SW 1271 (cell line): ENCODE data around the gene LCN1.
A peak's percentile ranks its signal among the peaks of the same experiment; 100 is the strongest.
"Not testable (repeated sequence)": the region's sequence is repeated elsewhere in the genome, so short reads cannot be mapped to it uniquely, and the experiment has no call there.

Experiments
- DNase-seq, 2 experiments: peaks; one replicate each; lab custom pipeline; 2025; lab: John Stamatoyannopoulos, UW

The LCN1 gene

DNA sequence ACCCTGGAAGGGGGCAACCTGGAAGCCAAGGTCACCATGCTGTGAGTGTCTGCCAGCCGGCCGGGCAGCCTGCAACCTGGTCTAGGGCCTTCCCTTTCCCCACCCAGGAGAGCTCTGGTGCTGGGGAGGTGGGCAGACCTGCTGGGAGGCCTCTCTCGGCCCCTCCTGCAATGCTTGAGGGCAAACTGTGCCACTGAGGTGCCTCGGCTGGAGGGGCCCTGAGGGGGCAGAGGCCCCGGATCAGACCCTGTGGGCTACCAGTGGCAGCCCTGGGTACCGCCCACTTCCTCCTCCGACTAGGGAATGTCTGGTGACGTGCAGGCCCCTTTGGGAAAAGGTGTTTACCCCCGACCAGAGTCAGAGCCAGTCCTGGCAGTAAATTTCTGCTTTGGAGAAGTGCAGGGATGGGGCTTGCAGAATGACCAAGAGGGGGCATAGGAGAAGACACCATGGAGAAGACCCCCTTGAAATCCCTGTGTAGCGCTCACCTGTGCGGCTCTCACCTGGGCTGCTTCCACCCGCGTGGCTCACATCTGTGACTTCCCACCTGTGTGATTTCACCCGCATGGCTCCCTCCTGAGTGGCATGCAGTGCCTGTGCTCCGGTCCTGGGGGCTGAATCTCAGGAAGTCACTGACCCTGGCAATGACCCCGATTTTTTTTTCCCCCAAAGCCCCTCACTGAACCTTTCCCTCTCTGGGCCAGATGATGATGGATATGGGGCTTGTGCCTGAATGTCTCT, 1.1 kb downstream of the LCN1 start:
- DNase-seq, result no peak

DNA sequence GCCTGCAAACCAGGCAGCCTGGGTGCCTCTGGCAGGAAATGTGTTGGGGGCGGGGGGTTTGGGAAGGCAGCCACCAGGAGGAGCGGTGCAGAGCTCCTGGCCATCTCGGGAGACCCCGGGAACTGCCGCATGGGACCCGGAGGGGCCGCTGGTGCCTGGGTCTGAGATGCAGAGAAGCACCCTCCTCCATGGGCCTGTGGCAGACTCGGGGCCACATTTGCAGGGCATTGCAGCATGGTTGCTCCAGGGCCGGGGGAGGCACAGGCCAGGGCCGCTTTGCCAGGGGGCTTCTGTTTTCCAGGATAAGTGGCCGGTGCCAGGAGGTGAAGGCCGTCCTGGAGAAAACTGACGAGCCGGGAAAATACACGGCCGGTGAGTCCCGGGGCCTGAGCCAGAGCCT, 1.7 kb downstream of the LCN1 start:
- DNase-seq, result no peak

DNA sequence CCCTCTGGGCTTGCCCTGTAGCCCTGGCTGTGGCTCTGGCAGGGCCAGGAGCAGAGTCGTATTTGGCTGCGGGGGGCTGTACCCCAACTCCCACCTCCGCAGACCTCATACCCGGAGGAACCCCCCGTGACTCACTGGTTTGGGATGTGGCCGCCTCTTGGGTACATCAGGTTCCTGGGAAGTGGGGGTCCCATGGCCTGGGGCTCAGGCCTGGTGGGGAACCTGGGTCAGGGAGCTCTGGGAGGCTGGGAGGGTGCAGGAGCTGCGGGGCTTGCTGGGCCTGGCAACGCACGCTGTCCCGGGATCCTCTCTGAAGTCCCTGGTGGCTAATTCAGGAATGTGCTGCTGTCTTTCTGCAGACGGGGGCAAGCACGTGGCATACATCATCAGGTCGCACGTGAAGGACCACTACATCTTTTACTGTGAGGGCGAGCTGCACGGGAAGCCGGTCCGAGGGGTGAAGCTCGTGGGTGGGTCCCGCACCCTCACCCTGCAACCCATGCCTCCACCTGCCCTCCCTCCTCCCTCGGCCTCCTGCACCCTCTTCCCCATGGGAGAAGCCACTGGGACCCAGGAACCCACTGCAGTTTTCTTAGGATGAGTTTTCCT, 2.4 kb downstream of the LCN1 start:
- DNase-seq, result no peak

DNA sequence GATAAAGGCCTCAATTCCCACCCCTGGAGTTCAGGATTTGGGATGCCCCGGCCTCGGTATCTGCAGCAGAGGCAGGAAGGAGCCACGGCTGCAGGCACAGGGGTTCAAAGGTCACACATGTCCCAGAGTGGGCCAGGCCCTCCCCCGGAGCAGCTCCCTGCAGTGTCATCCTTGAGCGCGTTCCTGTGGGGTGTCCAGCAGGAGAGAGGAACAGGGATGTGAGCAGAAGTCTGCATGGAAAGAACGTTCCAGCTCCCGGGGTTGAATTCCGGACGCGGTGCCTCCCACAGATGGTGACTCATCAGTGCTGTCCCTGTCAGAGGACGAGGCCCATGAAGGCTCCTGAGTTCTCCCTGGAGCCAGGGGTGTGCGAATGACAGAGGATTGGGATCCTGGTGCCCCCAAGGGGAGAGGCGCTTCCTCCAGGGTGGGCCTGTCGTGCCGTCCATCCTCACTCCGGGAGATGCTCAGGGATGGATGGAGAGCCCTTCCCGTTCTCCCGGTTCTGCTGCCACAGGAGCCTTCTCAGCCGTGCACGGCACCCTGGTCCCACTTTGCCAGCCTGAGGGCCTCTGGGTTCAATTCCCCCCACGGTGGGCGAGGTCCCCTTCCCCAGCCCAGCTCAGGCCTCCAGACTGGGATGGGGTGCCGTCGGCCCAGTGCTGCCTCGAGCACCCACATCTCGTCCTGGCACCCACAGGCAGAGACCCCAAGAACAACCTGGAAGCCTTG, 3.1 kb downstream of the LCN1 start:
- DNase-seq, result no peak

DNA sequence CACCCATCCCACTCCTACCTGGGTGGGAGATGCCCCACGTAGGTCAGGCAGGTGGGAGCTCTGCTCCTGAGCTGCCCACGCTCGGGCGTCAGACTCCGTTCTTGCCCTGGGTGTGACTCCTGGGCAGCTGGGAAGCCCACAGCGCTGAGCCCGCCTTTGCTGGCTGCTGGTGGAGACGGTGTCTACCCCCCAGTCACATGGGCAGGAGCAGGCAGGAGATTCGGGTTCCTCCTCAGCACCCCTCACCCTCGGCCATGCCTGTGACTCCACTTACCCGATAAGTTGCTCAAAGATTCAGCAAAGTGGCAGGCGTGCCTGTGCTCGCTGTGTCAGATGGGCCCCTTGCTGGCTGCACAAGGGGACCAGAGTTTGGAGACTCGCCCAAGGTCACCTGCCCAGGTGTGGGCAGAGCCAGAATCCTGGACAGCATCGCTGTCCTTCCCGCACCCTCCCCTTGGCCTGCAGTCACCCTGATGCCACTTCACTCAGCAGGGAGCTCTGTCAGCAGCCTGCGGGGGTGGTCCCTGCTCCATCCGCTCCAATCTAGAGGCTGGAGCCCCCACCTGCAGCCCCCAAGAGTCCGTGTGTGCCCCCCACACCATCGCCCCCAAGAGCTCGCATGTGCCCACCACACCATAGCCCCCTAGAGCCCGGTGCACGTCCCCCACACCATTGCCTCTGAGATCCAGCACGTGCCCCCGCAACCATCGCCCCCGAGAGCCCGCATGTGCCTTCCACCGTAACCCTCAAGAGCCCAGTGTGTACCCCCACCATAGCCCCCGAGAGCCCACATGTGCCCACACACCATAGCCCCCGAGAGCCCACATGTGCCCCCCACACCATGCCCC, 4.2 kb downstream of the LCN1 start:
- no peak for DNase-seq

DNA sequence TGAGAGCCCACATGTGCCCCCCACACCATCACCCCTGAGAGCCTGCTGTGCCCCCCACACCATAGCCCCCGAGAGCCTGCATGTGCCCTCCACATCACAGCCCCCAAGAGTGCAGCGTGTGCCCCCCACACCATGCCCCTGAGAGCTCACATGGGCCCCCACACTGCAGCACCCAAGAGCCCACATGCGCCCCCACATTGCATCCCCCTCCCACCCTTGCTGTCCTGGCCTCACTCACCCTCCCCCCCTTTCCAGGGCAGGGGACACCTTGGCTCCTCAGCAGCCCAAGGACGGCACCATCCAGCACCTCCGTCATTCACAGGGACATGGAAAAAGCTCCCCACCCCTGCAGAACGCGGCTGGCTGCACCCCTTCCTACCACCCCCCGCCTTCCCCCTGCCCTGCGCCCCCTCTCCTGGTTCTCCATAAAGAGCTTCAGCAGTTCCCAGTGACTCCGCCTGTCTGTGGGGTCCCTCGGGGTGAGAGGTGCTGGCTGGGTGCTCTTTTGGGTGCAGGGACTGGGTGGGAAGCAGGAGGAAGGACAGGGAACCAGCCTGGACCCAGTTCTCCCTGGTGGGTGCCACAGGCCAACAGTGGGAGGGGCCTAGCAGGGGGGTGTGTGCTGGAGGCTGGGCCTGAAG, 5.0 kb downstream of the LCN1 start:
- no peak for DNase-seq

DNA sequence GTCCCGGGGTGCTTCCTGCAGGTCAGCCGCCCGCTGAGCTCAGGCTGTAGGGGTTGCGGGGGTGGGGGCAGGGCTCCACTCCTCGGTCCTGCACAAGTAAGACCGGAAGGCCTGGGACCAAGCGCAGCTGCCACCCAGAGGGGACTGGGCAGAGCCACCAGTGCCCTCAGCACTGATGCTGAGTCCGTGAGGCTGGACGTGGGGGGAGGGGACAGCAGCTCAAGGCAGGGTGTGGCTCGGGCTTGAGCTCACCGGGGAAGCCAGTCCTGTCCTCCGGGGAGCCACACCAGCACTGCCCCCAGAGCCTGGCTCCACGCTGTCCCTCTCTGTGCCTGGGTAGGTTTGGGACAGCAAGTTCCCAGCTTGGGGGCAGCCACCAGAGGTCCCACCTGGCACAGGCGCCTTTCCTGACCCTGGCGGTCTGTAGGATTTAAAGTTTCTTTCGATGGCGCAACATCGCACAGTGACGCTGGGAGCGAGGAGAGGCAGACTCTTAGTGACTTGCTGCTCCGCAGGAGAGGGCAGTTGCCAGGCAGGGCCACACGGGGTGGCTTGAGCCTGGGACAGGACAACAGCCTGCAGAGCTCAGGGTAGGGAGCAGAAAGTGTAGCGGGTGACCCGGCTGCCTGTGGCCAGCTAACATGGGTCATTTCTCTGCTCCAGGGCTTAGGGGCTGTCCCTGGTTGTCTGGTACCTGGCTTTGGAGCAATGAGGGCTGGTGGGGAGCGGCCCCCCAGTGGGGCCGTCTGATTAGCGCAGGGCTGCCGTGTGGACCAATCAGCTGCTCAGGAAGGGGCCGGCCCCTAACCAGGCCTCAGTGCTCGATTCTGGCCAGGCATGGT, 5.7 kb downstream of the LCN1 start:
- no peak for DNase-seq

DNA sequence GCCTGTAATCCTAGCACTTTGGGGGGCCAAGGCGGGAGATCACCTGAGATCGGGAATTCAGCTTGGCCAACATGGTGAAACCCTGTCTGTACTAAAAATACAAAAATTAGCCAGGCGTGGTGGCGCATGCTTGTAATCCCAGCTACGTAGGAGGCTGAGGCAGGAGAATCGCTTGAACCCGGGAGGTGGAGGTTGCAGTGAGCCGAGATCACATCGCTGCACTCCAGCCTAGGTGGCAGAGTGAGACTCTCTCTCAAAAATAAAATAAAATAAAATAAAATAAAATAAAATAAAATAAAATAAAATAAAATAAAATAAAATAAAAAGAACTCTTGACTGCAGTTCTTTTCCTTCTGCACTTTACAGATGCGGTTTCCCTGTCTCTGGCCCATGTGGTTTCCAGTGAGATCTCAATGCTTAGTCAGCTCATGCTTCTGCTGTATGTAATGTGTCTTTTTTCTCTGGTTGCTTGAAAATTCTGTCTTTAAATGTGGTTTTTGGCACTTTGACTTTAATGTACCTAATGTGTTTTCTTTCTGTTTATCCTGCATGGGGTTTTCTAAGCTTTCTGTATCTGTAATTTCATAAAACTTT, 7.7 kb downstream of the LCN1 start:
- not testable (repeated sequence) for DNase-seq

DNA sequence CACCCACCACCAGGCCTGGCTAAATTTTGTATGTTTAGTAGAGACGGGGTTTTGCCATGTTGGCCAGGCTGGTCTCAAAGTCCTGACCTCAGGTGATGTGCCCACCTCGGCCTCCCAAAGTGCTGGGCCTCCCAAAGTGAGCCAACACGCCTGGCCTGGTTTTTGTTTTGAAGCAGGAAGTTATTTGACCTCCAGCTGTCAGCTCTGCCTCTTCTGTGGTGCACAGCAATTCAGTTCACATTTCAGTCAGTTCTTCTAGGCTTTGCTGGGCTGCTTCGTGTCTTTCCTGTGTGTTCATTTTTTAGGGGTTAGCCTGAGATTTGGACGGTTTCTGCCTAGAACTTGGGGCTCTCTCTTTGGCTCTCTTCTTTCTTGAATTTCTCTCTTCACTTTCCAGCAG, 8.9 kb downstream of the LCN1 start:
- no peak for DNase-seq

DNA sequence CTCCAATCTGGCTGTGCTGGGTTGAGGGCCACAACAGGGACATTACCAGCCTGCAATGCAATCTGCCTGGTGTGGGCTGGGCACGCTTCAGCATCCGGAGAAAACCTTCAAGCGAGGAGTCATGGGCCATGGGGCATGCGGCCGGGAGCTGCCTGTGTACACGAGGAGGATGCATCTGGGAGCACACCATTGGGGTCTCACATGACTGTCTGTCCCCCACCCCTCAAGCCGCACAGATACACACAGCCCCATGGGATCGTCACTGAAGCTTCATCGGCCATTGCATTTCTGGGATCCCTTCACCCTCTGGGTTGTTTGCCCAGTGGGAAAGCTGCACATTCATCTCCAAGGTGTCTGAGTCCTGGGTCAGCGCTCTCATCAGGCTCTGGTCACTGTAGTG, 9.9 kb downstream of the LCN1 start:
- DNase-seq, result no peak

DNA sequence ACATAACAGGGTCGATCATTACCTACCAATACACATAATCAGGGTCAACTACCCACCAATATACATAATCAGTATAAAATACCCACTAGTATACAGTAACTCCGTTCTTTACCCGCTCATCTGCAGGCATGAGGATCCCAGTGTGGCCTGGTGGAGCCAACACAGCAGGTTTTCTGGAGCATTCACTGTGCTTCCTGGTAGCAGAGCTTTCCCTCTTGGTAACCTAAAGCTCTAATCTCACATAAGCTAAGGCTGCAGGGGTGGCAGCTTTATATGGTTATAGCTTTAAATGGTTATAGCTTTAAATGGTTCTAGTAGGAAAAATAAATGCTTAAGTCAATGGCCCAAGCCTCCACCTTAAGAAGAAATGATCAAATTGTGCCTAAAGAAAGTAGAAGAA, 11.9 kb downstream of the LCN1 start:
- peak in 1 of 2 experiments; percentile 27 for DNase-seq

DNA sequence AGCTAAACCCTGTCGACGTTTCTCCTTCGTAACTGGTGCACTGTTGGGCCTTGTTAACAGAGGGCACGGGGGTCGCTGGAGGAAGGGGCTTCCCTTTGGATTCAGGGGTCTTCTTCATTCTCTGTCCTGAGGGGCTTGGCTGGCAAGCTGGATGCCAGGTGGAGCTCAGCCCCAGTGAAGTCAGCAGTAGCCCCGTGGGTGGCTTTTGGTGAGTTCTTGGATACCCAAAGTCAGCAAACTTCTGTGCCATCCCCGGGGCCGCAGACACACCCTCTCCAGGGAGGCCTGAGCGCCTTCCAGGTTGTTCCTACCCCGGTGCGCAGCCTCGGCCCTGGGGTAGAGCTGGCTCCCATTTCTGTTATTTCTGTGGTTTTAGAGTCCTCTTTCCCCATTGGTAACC, 12.4 kb downstream of the LCN1 start:
- DNase-seq, result no peak

DNA sequence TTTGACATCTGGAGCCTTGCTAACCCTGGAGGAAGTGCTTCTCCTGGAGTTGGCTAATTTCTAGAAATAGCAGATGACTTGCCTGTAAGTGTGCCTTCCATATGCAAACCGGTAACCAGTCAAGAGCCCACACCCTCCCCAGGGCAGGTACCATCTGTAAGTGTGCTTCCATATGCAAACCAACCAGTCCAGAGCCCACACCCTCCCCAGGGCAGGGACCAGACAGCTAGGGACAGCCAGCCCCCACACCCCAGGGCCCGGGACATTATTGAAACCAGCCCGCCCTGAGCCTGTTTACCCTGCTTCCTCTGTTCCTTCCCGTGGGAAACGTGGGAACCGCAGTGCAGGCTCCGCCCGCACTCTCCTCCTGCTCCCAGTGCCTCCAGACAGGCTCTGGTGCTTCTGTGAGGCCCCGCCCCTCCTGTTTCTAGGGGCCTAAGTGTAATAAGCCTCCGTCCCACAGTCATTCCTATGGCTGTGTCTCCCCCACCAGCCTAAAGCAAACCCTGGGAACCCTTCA, 13.0 kb downstream of the LCN1 start:
- not testable (repeated sequence) for DNase-seq

DNA sequence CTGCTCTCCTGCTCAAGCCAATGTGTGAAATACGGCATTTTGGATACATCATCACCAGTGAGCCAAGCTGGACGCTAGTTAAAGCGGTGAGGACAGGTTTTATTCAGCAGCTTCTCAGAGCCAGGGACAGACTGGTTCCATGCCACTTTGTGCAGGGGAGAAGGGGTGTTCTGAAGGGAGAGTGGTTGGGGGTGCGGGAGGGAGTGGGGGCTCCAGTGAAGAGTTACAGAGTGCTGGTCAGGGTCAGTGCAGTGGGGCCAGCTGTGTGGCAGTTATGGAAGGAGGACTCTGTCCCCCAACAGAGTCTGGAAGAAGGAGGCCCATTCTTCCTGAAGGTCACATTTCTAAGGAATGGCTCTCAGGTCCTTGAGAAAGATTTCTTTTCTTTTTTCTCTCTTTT, 13.6 kb downstream of the LCN1 start:
- not testable (repeated sequence) for DNase-seq

DNA sequence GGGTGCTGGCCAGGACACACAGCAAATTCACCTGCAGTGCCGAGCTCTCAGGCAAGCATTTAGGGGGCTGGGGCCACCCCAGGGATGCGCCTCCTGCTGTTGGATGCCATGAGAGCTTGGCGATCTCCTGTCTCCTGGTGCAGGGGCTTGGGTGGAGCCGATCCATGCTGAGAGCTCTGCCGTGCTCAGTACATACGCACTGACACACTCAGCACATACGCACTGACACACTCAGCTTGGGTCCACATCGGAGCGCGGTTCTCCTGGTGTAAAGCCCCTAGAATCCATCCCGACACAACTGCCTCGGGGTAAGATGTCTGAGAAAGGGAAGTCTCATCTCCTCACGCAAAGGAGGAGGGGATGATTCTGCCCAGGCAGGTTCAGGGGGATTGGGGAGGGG, 14.4 kb downstream of the LCN1 start:
- not testable (repeated sequence) for DNase-seq

DNA sequence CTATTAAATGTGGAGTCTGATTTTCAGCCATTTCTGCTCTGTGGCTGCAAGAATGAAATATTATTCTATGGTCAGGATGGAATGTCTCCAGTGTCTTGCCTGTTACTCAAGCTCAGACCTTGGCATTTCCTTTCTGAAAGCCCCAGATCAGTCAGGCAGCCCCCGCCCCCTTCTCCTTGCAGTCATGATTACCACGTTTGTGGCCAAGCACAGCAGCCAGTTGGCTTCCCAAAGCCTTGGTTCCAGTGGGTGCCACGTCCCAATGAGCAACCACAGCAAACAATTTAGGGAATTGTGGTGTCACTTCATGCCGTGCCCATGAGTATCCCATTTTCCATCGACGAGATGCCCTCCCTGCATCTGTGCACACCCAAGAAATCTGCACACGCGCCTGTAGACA, 15.0 kb downstream of the LCN1 start:
- DNase-seq, result no peak

DNA sequence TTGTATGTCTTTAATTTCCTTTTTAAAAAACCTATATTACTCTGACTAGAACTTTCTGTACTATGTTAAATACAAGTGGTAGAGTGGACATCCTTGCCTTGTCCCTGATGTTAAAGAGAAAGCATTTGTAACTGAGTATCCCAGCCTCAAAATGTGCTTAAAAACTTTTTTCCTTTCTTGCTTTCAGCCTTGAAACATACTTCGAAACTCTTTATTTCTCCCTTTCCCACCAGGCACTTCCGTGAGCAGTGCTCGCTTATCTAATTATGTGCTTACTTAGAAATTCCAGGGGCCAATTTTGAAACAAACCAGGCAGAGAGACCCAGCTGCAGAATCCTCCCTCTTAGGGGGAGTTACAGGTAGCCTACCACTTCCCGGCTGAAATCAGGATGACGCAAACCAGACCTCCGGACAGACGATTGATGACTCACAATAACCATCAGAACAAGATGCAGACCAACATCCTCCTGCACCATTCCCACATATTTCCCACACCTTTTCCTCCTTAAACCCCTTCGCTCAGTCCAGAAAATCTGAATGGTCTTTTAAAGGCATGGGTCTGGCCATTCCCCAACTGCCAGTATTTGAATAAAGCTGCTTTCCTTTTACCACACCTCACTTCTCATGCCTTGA, 22.1 kb downstream of the LCN1 start:
- not testable (repeated sequence) for DNase-seq

DNA sequence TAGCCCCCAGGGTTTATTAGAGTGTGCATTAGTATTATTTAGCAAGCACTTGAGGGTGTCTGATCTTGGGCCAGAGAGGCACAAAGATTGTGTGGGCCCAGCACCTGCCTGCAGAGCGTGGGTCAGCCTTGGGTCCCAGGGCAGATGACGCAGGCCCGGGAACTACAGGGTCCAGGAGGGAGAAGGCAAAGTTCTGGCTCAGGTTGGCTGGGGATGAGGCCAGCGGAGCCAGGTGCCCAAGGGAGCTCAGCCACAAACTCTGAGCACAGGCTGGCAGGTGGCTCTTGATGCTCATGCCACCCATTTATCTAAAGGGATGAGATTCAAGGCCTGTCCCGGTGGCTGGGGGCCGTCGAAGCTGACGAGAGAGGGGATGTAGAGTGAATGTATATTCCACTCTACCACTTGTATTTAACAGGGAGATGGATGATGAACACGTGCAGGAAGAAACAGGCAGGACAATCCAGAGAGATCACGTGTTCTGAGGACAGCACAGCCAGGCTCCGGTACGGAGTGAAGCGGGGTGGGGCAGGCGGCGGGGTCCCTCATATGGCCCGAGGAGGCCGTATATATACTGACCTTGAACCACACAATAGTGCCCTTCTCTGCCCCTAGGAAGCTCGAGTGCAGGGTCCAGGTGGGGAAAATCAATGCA, 23.9 kb downstream of the LCN1 start:
- no peak for DNase-seq

DNA sequence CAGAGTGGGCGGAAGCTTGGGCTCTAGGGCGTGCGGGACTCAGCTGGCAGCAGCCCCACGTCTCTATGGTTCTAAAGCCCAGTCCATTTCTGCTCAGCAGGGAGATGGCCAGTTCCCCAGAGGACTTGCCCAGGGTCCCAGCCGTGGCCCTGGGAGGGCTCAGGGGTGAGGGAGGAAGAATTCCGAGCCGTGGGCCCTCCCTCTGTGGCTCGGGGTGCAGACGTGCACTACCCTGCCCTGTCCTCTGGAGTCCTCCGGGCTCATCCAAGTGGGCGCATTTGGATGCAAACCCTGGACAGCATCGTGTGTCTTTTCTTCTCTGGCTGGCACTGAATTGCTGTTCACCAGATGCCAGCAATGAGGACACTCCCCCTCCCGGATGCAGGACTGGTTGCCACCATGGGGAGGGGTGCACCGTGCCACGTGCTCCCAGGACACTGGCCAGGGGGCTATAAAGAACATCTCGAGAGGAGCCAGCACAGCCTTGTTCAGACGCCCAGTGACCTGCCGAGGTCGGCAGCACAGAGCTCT, 24.5 kb downstream of the LCN1 start, which contains the start of gene OBP2A:
OBP2A (plus strand) TSS at position 481 of the 531 bp plus-strand sequence. CDS start 55 bp downstream, outside the sequence.
- not testable (repeated sequence) for DNase-seq
